Measurements from ENCODE around the gene ZNF710.

DNA sequence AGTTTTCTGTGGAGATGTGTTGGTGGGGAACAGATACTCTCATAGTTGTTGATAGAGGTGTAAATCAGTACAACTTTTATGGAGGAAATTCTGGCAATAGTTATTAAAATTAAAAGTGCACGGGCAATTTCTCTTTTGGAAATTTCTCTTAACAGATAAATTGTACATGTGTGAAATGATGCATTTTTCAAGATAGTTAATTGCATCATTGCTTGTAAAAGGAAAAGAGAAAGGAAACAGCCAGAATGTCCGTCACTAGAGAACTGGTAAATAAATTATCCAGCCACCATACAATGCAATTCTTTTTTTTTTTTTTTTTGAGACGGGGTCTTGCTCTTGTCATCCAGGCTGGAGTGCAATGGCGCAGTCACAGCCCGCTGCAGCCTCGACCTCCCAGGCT is 14.2 kb downstream of the ZNF710 start:
- TF ChIP-seq CTCF (IDR thresholded peaks at IDR 0.05; ENCODE audit: extremely low read depth in 1 of 2, insufficient read depth in 1 of 2, low read depth in 1 of 2, low read length in 2 of 2) (no peak), POLR2A (IDR thresholded peaks at IDR 0.05; ENCODE audit: low read depth, low read length) (no peak), MAX (IDR thresholded peaks at IDR 0.05; ENCODE audit: insufficient read depth, insufficient read length) (no peak), POLR2AphosphoS5 (IDR thresholded peaks at IDR 0.05; ENCODE audit: insufficient read depth, low read depth, low read length) (no peak), EZH2 (IDR thresholded peaks at IDR 0.05; ENCODE audit: borderline replicate concordance, low read depth, low read length, severe bottlenecking) (no peak), MYC (IDR thresholded peaks at IDR 0.05; ENCODE audit: low read depth, low read length) (no peak)
